CD14-positive monocyte (primary cell): ENCODE measurements around the gene BCKDHA. TPM values are rescaled to one million over a fixed set of nuclear protein-coding genes. Genes with fewer than 3 reads are reported as not detected.
A peak's percentile ranks its signal among the peaks of the same experiment; 100 is the strongest.

Experiments
- DNase-seq, 3 donors: peaks; one replicate each; pipeline ENCODE4 v3.0.0-alpha.2; 2011 to 2022
- H2AFZ ChIP-seq: 2 replicates; pipeline ENCODE4 v1.6.0; 2012; ENCODE audit warnings: mild to moderate bottlenecking, low read depth, low read length, inconsistent platforms; ENCODE audit not compliant: insufficient read depth, poor library complexity, severe bottlenecking
- H3K27ac ChIP-seq, 2 donors: 1 replicate in 1 of 2; 2 replicates in 1 of 2; pipeline ENCODE4 v1.5.1; 2012 to 2013; ENCODE audit warnings: low read length in 2 of 2, control low read depth in 1 of 2, inconsistent platforms in 1 of 2, low read depth in 1 of 2, mild to moderate bottlenecking in 1 of 2
- H3K27me3 ChIP-seq, 2 donors: one replicate each; pipeline versions ENCODE4 v1.6.0 to v1.6.1; 2011 to 2013; ENCODE audit warnings: low read length in 2 of 2; ENCODE audit not compliant: control insufficient read depth in 2 of 2, insufficient read depth in 2 of 2
- H3K36me3 ChIP-seq, 2 donors: replicated peaks in 1 of 2; 1 replicate in 1 of 2; 2 replicates in 1 of 2; pipeline versions ENCODE4 v1.5.1 to v1.6.1; 2012 to 2013; ENCODE audit warnings: low read length in 2 of 2, control low read depth in 1 of 2, inconsistent platforms in 1 of 2, mild to moderate bottlenecking in 1 of 2; ENCODE audit not compliant: insufficient read depth in 2 of 2, control insufficient read depth in 1 of 2
- H3K4me1 ChIP-seq, 2 donors: 1 replicate in 1 of 2; 2 replicates in 1 of 2; pipeline versions ENCODE4 v1.5.1 to v1.6.1; 2012 to 2013; ENCODE audit warnings: low read length in 2 of 2, control low read depth in 1 of 2, inconsistent platforms in 1 of 2, mild to moderate bottlenecking in 1 of 2, moderate library complexity in 1 of 2; ENCODE audit not compliant: insufficient read depth in 2 of 2, control insufficient read depth in 1 of 2
- H3K4me2 ChIP-seq: replicated peaks from 2 replicates; pipeline ENCODE3; 2012; ENCODE audit warnings: low read length, moderate library complexity, mild to moderate bottlenecking; ENCODE audit not compliant: poor library complexity, severe bottlenecking; ENCODE audit errors: extremely low read depth
- H3K4me3 ChIP-seq, 3 experiments: fragments of 200-600 bp in 1 of 3; sonication (generic) in 1 of 3; replicated peaks in 1 of 3; 1 replicate in 2 of 3; 2 replicates in 1 of 3; pipeline ENCODE4 v1.5.1; 2011 to 2013; ENCODE audit warnings: low read length in 3 of 3, mild to moderate bottlenecking in 3 of 3, control low read depth in 2 of 3, low read depth in 2 of 3, inconsistent platforms in 1 of 3, moderate library complexity in 1 of 3
- H3K79me2 ChIP-seq: 2 replicates; pipeline ENCODE4 v1.6.0; 2012; ENCODE audit warnings: mild to moderate bottlenecking, control low read depth, inconsistent platforms, low read length, moderate library complexity; ENCODE audit not compliant: insufficient read depth
- H3K9ac ChIP-seq: 2 replicates; pipeline ENCODE4 v1.6.0; 2017; ENCODE audit warnings: low read length, mild to moderate bottlenecking; ENCODE audit not compliant: insufficient read depth, poor library complexity, severe bottlenecking
- H3K9me3 ChIP-seq, 2 donors: replicated peaks in 1 of 2; 1 replicate in 1 of 2; 2 replicates in 1 of 2; pipeline versions ENCODE4 v1.5.1 to v1.6.1; 2012 to 2013; ENCODE audit warnings: low read length in 2 of 2, control low read depth in 1 of 2; ENCODE audit not compliant: control insufficient read depth in 1 of 2, insufficient read depth in 1 of 2
- H4K20me1 ChIP-seq: 2 replicates; pipeline ENCODE4 v1.6.0; 2012; ENCODE audit warnings: mild to moderate bottlenecking, low read length, control low read depth, moderate library complexity; ENCODE audit not compliant: insufficient read depth
- H3K27ac Mint-ChIP-seq, 7 donors: one replicate each; pipeline ENCODE4 v1.8.0; 2020; ENCODE audit warnings: mild to moderate bottlenecking in 7 of 7, mixed read lengths in 7 of 7, moderate library complexity in 6 of 7, inconsistent platforms in 2 of 7
- H3K27me3 Mint-ChIP-seq, 3 donors: one replicate each; pipeline ENCODE4 v1.8.0; 2021 to 2022; ENCODE audit warnings: low read depth in 3 of 3, mild to moderate bottlenecking in 3 of 3, mixed read lengths in 3 of 3, moderate library complexity in 3 of 3, inconsistent platforms in 1 of 3
- H3K36me3 Mint-ChIP-seq, 2 donors: one replicate each; pipeline ENCODE4 v1.8.0; 2020; ENCODE audit warnings: mixed read lengths in 2 of 2, inconsistent platforms in 1 of 2, mild to moderate bottlenecking in 1 of 2
- H3K4me1 Mint-ChIP-seq: one replicate; pipeline ENCODE4 v1.8.0; 2020; ENCODE audit warnings: mild to moderate bottlenecking, mixed read lengths
- H3K4me3 Mint-ChIP-seq, 2 donors: one replicate each; pipeline ENCODE4 v1.8.0; 2020; ENCODE audit warnings: mild to moderate bottlenecking in 2 of 2, mixed read lengths in 2 of 2, moderate library complexity in 1 of 2
- H3K9me3 Mint-ChIP-seq, 7 donors: one replicate each; pipeline ENCODE4 v1.8.0; 2020 to 2022; ENCODE audit warnings: mixed read lengths in 7 of 7, mild to moderate bottlenecking in 6 of 7, moderate library complexity in 6 of 7, inconsistent platforms in 2 of 7
- CTCF ChIP-seq: fragments of 200-600 bp; IDR thresholded peaks from one replicate; pipeline ENCODE4 v1.8.0; 2022; ENCODE audit warnings: antibody characterized with exemption, mild to moderate bottlenecking
- WGBS: methylation state at CpG from one replicate; pipeline ENCODE4 v1.1.5; 2013; ENCODE audit warnings: missing lambda C conversion rate; ENCODE audit not compliant: insufficient coverage; 5-methylcytosine and 5-hydroxymethylcytosine counted together
- intact Hi-C, 2 donors: fragments of 100-400 bp; cut with micrococcal nuclease; formaldehyde crosslinking; loops; one replicate each; pipeline versions ENCODE4 v1.15.0 to v1.15.1; 2023
- polyA plus RNA-seq, 3 donors: library from polyadenylated mRNA; depleted of rRNA in 1 of 3; unstranded in 2 of 3; stranded (reverse) in 1 of 3; fragments of 300-500 nt in 2 of 3; fragments of >200 nt in 1 of 3; fragmentation: Illumina TruSeq in 2 of 3; gene quantifications; 1 replicate in 2 of 3; 2 replicates in 1 of 3; pipeline ENCODE4 v1.2.3, GENCODE V29; 2012 to 2021

The BCKDHA gene
- polyA plus RNA-seq, 3 donors: 52.4 to 90.1 (median 87.6) TPM

- peak overlapping the region in 2 of 3 experiments; percentile 13 to 85 for H3K4me3 ChIP-seq
- no peaks in the 10 kb centered on the region for H3K27me3 ChIP-seq
- H3K79me2 ChIP-seq: peaks cover 78% of the 10 kb centered on the region
- peaks cover 34% of the 10 kb centered on the region for H4K20me1 ChIP-seq
- 81% methylated on average over 12 of the region's 21 CpGs for WGBS
- H3K4me1 Mint-ChIP-seq: peaks cover 80% of the 10 kb centered on the region
- intact Hi-C loops: loop anchor here in 1 of 2 donors (10.0 kb wide), 1 partner anchor 50 kb away; the partner anchor contains the start of gene TMEM91
- peak overlapping the region; percentile 54 for H3K9ac ChIP-seq
- no peak overlapping the region for H2AFZ ChIP-seq
- H3K9me3 Mint-ChIP-seq: peaks cover 0 to 3% (median 0%) of the 10 kb centered on the region in 7 donors
- no peak for DNase-seq
- TF ChIP-seq CTCF: no peak
- peaks cover 38 to 58% of the 10 kb centered on the region in 2 donors for H3K36me3 Mint-ChIP-seq
- no peaks in the 10 kb centered on the region for H3K9me3 ChIP-seq
- peak overlapping the region; percentile 87 for H3K4me2 ChIP-seq
- H3K4me3 Mint-ChIP-seq: peak overlapping the region; percentile 59 to 73
- peaks cover 39 to 40% of the 10 kb centered on the region in 2 donors for H3K36me3 ChIP-seq
- peak overlapping the region; percentile 33 to 77 for H3K27ac ChIP-seq
- H3K27ac Mint-ChIP-seq: peak overlapping the region; percentile 19 to 82 (median 68)
- H3K4me1 ChIP-seq: peaks cover 90 to 94% of the 10 kb centered on the region in 2 donors
- H3K27me3 Mint-ChIP-seq: peaks cover 0 to 1% (median 0%) of the 10 kb centered on the region in 3 donors
Measured at GRCh38 chr19:41424335-41425173, 26.9 kb downstream of the BCKDHA start.

GRCh38 chr19:41425174-41426115 lies 27.8 kb downstream of the BCKDHA start:
- Histone ChIP-seq H2AFZ (no peak overlapping the region), H4K20me1 (peaks cover 34% of the 10 kb centered on the region), H3K27ac (peak overlapping the region; percentile 33 to 77), H3K9me3 (no peaks in the 10 kb centered on the region), H3K27me3 (no peaks in the 10 kb centered on the region), H3K9ac (peak overlapping the region; percentile 54), H3K4me1 (peaks cover 81 to 86% of the 10 kb centered on the region in 2 donors), H3K79me2 (peaks cover 82% of the 10 kb centered on the region), H3K36me3 (peaks cover 39 to 42% of the 10 kb centered on the region in 2 donors), H3K4me2 (peak overlapping the region; percentile 87), H3K4me3 (peak overlapping the region in 2 of 3 experiments; percentile 13 to 85)
- no peak for TF ChIP-seq CTCF
- peaks cover 38 to 55% of the 10 kb centered on the region in 2 donors for H3K36me3 Mint-ChIP-seq
- H3K4me3 Mint-ChIP-seq: peak overlapping the region; percentile 59 to 98
- peak overlapping the region; percentile 19 to 82 (median 72) for H3K27ac Mint-ChIP-seq
- DNase-seq: no peak
- H3K27me3 Mint-ChIP-seq: peaks cover 0 to 3% (median 0%) of the 10 kb centered on the region in 3 donors
- H3K9me3 Mint-ChIP-seq: peaks cover 0 to 3% (median 0%) of the 10 kb centered on the region in 7 donors
- 85% methylated on average over 26 of the region's 28 CpGs for WGBS
- peaks cover 72% of the 10 kb centered on the region for H3K4me1 Mint-ChIP-seq
- intact Hi-C loops: loop anchor here in 1 of 2 donors (10.0 kb wide), 1 partner anchor 51 kb away; the partner anchor contains the start of gene TMEM91
